NCI-H1436 treated with DMSO at 0.1 percent for 48 hours (cell line): ENCODE data around the gene SLC28A1.

Experiments
- DNase-seq: peaks from one replicate; lab custom pipeline; 2025; lab: John Stamatoyannopoulos, UW

Gene SLC28A1

DNA sequence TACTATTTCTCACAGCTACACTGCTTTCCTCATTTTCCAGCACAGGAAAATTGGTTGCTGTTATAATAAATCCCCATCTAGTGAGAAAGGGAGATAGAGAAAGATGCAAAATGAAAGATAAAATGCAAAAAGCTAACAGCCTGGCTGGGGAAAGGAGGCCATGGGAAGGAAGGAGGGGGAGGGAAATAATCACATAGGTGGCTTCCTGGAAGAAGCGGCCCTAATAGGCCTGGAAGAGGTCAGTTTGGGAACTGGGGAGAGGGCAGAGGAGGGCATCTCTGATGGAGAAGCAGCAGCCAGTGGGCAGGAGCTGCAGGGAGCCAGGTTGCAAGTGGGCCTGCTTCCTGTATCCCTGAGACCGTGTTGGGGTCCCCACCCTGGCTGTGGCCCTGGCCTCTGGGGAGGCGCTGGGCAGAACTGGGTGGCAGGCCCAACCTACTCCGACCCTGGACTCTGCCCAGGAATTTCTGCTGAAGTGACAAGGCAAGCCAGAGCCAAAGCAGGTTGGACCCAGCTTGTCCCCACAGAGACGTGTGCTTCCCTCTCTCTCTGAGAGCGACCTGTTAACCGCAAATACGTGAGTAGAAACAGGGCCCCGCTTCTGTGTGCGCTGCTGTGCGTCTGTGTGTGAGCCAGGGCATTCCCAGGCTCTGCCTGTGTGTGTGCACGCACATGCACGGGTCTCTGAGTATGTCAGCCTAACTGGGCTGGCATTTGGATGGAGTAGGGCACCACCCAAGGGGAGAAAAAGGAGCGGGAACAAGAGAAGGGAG is 1.9 kb downstream of the SLC28A1 start:
- no peak for DNase-seq

DNA sequence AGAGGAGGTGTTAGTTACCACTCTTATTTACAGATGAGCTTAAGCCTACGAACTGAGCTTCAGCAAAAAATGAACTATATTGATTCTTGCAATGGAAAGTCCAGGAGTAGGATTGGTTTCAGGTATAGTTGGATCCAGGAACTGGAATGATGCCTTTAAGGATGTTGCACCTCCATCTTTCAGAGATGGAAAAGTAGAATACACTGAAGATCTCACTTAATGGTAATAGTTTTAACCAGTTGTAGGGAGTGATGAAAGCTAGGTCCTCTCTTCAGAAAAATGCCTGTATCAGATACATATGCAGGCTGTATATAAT is 2.5 kb downstream of the SLC28A1 start:
- DNase-seq: no peak

DNA sequence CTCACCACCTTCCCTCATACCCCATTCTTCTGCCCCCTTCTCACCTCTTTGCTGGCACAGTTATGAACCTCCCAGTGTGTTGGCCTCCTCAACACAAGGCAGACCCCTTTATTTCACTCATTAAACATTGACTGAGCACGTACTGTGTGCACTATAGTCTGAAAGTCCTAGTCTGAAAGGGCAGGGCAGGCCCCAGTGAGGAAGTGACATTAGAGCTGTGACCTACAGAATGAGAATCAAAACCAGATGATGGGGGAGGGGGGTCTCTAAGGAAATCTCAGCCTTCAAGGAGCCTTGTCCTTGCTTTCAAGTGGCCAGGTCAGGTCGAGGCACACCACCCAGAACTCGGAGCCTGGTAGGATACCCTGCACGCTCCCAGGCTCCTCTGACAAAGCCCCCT is 3.5 kb downstream of the SLC28A1 start:
- DNase-seq: no peak

DNA sequence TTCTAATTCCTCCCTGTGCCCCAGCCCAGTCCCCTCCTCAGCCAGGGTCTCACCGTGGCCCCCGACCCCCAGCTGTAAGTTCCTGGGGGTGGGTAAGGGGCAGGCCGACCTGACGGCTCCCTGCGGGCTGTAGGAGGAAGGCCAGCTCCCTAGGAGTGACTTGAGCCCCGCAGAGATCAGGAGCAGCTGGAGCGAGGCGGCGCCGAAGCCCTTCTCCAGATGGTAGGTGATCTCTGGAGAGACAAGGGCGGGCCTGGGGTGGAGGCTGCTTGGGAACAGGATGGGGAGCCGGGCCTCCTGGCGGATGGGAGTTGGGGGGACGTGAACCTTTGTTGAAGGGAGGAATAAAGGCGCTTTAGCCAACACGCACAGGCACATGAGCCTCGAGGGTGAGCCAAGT is 4.2 kb downstream of the SLC28A1 start:
- no peak for DNase-seq

DNA sequence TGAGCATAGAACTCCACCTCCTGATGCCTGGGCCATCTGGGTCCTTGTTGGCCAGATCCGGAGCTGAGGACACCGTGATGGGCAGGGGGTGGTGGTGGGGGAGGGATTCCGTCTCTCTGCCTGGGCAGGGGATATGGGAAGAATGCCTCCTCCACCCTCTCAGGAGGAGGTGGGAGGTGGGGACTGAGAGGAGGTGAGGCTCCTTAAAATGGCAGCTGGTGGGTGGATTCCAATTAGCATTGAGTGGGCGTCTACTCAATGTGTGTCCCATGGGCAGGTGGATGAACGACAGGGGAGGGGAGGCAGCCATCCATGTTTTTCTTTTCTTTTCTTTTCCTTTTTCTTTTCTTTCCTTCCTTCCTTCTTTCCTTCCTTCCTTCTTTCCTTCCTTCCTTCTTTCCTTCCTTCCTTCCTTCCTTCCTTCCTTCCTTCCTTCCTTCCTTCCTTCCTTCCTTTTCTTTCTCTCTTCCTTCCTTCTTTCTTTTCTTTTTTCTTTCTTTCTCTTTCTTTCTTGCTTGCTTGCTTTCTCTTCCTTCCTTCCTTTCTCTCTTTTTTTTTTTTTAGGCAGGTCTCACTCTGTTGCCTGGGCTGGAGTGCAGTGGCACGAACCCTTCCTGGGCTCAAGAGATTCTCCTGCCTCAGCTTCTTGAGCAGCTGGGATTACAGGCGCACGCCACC is 5.0 kb downstream of the SLC28A1 start:
- DNase-seq: no peak

DNA sequence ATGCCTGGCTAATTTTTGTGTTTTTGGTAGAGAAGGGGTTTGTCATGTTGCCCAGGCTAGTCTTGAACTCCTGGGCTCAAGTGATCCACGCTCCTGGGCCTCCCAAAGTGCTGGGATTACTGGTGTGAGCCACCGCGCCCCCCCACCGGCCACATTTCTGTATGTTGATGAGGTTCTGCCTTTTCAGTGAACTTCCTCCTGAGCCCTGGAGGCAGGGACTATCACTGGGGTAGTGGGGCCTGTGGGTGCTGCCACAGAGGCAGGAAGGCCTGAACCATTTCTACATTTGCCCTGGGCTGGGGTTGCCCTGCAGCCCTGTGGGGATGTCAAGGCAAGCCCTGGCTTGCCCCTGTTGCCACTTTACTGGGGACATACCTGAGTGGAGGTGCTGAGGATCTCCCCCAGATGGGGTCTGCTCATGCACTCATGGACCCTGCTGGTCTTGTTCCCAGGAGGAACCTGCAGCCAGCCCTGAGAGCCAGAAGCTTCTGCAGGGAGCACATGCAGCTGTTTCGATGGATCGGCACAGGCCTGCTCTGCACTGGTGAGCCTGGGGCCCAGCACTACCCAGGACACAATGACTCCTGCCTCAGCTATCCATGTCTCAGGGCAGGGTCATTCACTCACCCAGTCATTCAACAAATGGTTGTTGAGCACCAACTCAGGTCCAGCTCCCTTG is 5.7 kb downstream of the SLC28A1 start:
- DNase-seq: no peak

DNA sequence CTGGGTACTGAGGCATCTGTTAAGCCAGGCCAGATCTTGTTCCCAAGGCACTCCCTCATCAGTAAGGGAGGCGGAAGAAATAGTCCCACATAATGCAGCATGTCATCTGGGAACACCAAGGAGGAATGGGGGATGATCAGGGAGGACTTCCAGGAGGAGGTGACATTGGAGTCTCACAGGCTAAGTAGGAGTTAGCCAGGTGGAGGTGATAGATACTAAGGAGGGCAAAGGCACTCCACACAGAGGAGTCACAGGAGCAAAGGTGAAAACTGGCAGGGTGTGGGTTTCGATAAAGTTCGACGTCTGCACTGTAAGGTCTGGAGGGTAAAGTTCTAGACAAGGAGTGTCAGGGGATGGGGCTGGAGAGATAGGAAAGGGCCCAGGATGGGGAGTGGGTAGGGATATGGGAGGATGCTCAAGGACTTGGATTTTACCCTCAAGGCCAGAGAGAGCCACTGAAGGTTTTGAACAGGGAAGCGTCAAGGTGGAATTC is 6.3 kb downstream of the SLC28A1 start:
- DNase-seq: no peak

DNA sequence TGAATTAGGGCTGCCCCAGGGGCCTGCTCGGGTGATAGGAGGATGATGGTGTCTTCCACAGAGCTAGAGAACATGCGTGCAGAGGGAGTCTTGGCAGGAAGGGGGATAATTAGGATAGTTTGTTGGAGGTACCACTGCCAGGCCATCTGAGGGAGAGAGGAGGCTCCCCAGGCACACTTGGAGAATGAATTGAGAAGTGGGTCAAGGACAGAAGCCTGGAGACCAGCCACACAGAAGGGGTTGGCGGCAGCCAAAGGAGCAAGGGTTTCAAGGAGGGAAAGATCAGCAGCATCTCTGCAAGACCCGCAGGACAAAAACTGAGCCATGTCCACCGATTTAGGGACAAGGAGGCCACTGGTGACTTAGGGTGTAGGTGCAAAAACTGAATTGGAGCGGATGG is 6.9 kb downstream of the SLC28A1 start:
- DNase-seq: no peak

DNA sequence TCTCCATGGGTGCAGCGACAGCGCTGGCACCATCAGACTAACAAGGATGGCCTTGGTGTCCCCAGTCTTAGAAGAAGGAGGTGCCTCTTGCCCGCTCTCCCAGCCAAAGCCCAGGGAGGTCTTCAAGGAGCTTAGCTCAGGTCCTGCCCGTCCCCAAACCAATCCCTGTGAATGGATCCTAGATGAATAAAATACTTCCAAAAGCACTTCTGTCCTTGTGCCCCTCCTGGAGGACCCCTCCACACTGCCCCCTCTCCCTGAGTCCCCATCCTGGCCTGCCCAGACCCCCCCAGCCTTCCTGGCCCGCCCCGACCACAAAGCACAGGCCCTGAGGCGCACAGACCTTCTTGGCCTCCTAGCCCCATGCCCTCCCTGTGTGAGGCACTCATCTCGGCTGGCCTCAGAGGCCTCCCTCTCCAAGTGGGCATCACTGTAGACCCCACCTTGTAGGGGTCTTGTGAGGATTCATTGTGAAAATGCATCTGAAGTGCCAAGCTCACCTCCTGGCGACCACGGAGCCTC is 8.4 kb downstream of the SLC28A1 start:
- DNase-seq: no peak

DNA sequence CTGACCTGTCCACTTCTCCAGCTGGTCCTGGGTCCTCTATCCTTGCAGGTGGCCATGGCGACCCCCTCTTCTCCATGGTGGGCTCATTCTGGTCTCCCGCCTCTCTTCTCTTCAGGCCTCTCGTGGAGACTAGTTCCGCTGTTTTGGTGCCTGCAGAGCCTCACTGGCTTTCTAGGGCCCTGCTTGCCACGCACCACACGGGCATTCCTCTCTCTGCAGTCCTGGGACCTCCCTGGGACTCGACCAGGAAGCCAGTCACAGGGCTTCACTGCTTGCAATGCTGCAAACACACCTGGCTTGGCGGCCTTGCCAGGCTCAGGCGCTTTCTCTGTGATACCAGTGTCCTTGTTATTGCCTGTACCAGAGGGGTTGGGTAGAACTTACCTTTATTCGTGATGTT is 9.1 kb downstream of the SLC28A1 start:
- DNase-seq: no peak

DNA sequence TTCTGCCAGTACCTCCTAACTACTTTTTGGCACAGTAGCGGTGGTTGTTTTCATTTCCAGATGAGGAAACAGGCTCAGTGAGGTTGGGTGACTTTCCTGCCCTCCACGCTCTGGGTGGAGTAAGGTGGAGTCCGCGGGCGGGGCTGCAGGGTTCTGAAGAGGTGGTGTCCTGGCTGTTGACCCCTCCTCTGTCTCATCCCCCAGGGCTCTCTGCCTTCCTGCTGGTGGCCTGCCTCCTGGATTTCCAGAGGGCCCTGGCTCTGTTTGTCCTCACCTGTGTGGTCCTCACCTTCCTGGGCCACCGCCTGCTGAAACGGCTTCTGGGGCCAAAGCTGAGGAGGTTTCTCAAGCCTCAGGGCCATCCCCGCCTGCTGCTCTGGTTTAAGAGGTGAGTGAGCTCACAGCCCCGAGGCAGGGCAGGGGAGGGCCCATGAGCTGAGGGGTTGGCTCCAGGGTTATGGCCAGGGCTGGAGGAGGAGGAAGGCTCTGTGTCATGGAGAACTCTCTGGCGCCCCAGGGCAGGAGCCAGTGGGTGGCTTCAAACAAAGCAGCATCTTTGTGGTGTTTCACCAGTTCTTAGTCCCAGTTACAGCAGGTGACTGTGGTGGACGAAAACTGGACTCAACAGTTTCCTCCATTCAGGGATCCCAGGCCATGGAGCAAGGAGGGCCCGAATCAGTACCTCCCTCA is 10.4 kb downstream of the SLC28A1 start:
- no peak for DNase-seq

DNA sequence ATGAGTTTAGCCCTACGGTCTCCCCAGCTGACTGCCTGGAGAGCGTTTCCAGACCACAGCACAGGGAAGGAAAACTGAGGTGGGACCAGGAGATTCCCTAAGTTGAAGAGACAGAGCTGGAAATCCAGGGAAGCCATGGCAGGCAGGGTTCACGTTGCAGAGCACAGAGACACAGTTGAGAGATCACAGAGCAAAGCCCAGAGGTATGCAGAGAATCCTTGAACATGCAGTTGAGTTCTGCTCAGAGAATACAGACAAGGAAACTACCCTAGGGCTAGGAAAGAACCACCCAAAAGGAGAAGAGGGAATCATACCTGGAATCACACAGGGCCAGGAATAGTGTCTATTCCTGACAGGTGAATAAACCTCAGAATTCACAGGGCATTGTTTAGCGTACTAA is 14.3 kb downstream of the SLC28A1 start:
- no peak for DNase-seq

DNA sequence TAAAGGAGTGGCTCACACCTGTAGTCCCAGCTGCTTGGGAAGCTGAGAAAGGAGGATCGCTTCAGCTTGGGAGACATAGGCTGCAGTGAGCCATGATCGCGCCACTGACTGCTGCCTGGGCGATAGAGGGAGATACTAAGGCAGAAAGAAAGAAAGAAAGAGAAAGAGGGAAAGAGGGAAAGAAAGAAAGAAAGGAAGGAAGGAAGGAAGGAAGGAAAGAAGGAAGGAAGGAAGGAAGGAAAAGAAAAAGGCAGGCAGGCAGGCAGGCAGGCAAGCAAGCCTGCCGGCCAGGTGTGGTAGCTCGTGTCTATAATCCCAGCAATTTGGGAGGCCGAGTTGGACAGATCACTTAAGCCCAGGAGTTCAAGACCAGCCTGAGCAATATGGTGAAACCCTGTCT is 15.3 kb downstream of the SLC28A1 start:
- no peak for DNase-seq

DNA sequence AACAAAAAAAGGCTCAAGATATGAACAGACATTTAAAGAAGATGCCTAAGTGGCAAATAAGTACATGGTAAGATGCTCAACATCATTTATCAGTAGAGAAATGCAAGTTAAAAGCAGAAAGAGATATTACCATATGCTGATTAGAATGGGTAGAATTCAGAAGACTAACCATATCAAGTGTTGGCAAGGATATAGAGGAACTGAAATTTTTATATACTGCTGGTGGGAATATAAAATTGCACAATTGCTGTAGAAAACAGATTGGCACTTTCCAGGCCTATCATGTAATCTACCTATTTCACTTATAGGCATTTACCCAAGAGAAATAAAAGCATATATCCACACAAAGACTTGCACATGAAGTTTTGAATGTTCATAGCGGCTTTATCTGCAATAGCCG is 17.1 kb downstream of the SLC28A1 start:
- no peak for DNase-seq

DNA sequence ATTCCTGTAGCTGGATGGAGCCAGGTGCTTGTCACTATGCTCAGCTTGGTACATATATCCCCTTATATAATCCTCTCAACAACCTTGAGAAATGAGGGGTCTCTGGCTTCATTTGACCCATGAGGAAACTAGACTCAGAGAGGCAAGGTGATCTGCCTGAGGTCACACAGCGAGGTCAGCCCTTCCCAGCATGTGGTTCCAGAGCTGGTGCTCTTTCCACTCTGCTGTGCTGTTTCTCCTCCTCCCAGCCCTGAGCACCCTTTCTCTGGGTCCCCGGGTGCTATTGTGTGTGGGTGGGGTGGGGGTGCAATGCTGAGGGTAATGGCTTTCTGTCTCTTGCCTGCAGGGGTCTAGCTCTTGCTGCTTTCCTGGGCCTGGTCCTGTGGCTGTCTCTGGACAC is 19.3 kb downstream of the SLC28A1 start:
- no peak for DNase-seq

DNA sequence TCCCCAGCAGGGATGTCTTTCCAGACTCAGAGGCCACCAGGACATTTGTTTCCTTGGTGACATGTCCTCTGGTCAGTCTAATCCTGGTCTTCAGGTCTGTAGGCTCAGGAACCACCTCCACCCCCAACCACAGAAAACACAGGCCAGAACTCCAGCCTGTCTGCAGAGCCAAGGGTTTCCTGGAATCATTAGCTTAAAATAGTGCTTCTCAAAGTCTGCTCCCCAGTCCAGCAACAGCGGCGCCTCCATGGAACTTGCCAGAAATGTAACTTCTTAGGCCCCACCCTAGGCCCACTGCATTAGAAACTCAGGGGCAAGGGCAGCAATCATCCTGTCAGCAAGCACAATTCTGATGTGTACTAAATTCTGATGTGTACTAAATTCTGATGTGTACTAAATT is 20.0 kb downstream of the SLC28A1 start:
- DNase-seq: no peak

DNA sequence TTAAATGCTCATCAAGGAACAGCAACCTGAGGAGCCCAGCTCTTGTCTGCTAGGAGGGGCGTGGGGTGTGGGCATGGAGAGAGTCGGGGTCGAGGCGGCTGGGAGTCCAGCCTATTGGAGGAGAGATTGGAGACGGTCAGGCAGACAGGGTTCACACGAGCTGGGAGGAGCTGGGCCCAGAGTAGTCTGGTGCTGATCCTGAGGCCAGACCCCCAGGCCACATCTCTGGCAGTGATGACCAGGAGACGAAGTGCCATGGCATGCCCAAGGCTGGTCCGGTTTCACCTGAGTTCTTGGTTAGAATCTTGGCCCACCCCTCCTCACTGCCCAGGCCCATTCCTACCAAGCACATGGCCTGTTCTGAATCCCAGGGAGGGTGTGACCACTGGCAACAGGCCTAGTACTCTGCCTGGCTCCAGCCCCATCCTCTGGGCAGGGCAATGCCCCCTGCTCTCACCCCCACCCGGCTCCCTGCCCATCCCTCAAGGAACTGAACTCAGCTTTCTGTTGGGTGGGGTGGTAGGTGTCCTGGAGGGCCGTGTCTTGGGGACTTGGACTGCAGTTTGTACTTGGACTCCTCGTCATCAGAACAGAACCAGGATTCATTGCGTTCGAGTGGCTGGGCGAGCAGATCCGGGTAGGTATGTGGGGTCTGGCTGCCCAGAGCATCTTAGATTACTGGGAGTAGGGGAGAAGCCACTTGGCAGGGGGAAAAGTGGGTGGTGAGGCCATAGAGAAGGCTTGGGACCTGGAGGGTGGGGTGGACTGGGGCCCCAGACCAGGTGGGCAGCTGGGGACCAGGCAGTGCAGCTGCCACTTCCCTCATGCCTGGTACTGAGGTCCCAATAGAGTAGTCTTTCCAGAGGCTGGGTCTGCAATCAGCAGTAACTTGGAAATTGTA is 20.8 kb downstream of the SLC28A1 start:
- no peak for DNase-seq

DNA sequence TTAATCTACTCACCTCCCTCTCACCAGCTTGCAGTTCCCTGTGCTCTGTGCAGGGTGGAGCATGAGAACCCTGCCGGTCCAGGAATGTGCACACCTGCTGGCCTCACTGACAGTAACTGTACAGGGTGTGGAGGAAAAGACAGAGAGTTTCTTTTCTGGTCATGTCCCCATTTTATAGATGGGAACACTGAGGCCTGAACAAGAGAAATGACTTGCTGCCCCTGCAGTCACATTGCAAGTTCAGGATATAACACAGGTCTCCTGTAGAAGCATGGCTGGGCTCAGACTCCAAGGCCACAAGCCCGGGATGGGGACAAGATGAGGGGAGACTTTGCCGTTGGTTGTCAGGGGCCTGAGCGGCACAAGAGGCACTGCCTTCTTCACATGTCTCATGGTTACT is 23.3 kb downstream of the SLC28A1 start:
- no peak for DNase-seq

DNA sequence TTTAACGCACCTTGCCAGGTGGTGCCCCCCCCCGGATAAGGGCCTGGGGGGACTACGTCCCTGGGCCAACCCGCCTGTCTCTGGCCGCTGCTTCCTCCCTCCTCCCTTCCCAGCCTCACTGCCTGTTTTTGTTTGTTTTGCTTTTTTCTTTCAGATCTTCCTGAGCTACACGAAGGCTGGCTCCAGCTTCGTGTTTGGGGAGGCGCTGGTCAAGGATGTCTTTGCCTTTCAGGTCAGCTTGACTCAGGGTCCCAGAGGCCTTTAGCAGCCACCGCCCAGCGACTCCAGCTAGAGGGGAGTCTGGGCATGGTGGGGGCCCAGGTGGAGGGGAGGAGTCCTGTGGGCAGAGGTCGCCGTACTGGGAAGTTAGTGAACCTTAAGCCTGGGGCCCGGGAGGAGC is 24.1 kb downstream of the SLC28A1 start:
- no peak for DNase-seq

DNA sequence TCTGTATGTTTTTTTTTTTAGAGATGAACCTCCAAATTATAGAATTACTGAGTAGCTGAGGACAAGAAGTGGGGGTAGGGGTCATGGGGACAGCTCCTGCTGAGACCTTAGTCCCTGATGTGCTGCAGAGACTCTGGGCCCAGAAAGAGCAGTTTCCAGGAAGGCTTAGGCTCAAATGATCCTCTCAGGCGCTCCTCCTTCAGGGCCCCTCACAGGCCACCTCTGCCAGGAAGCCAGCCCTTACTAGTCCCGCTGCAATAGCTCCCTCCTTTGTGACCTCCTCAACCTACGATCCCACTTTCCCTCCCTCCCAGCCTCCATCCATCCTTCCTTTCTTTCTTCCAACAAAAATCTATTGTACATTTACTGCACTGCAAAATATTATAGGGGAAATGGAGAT is 24.6 kb downstream of the SLC28A1 start:
- no peak for DNase-seq

DNA sequence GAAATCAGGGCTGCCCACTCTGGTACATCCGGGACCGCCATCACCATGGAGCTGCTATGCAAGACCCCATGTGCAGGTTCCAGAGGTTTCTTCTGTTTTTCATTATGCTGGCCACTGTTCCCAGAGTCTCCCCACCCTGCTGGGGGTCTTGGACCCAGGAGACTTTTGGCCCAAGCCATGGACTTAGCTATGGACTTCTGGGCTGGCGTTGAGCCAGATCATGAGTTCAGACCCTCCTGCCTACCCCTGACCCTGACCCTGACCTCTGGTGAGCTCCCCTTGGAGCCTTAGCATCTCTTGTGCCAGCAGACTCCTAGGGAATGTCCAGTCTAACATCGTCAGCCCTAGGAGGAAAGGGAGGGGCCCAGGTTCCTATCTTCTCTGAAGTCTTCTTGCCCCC is 25.3 kb downstream of the SLC28A1 start:
- no peak for DNase-seq
